Pancreas (tissue), 10 donors: ENCODE results near the gene SLC9A5. TPM values are rescaled to one million over a fixed set of nuclear protein-coding genes. Genes with fewer than 3 reads are reported as not detected.

Source experiments
- ATAC-seq, 4 donors: fragments of 200-7000 bp; cut with Tn5 transposase; one replicate each; pipeline versions ENCODE4 v1.8.0 to v1.9.1; 2020; ENCODE audit warnings: mild to moderate bottlenecking in 4 of 4, moderate library complexity in 4 of 4
- DNase-seq, 6 donors: peaks; one replicate each; pipeline ENCODE4 v3.0.0-alpha.2; 2020
- FAIRE-seq: peaks from 2 replicates; lab custom pipeline; 2012; peaks lifted over from hg19 to GRCh38; lab: Jason Lieb, UNC
- H3K27ac ChIP-seq, 4 donors: fragments of 200-600 bp; sonication (generic); 1 replicate in 3 of 4; 2 replicates in 1 of 4; pipeline versions ENCODE4 v1.5.0 to v1.8.0; 2020
- H3K27me3 ChIP-seq, 4 donors: fragments of 200-600 bp; one replicate each; pipeline ENCODE4 v1.8.0; 2021
- H3K36me3 ChIP-seq, 3 donors: fragments of 200-600 bp; sonication (generic) in 1 of 3; one replicate each; pipeline versions ENCODE4 v1.5.0 to v1.8.0; 2020 to 2021
- H3K4me1 ChIP-seq, 3 donors: fragments of 200-600 bp; one replicate each; pipeline ENCODE4 v1.8.0; 2021
- H3K4me3 ChIP-seq, 4 donors: fragments of 200-600 bp; sonication (generic) in 2 of 4; one replicate each; pipeline versions ENCODE4 v1.5.0 to v1.8.0; 2020 to 2021
- H3K9me3 ChIP-seq, 4 donors: fragments of 200-600 bp; one replicate each; pipeline ENCODE4 v1.8.0; 2021
- CTCF ChIP-seq, 4 donors: fragments of 200-600 bp; sonication (generic) in 3 of 4; IDR thresholded peaks; one replicate each; pipeline versions ENCODE4 v1.5.0 to v1.8.0; 2021; ENCODE audit warnings: antibody characterized with exemption in 4 of 4
- WGBS, 2 donors: extraction: QIAGEN DNeasy Blood & Tissue Kit; methylation state at CpG; one replicate each; pipeline ENCODE4 v1.1.7; 2013; 5-methylcytosine and 5-hydroxymethylcytosine counted together
- intact Hi-C, 3 donors: fragments of 100-400 bp; cut with DNase I; formaldehyde crosslinking; loops; one replicate each; pipeline versions ENCODE4 v1.11.1 to v1.14.2; 2022
- polyA plus RNA-seq, 2 donors: library from polyadenylated mRNA; stranded (reverse); fragments of 200-250 nt; gene quantifications; one replicate each; pipeline ENCODE4 v1.2.3, GENCODE V29; 2013
- total RNA-seq, 6 donors: library from RNA; stranded (reverse); fragmentation: NEBNext Ultra II Directional in 4 of 6; extraction: Animal tissue kit (Norgen Biotek cat#: 25700) in 4 of 6; gene quantifications; one replicate each; pipeline versions ENCODE4 v1.2.1 to v1.2.4, GENCODE V29; 2021 to 2023
- donor health status: healthy with polysubstance abuse.
- donor health status: DM: no; HTN: no; CAD: no; lungs with moderate emphysema.
- donor health status: DM: no; HTN: no; CAD: no.
- donor health status: control.
- donor health status: control.
- donor health status: Bipolar disorder and iron deficiency.
- donor health status: DM: yes; HTN: yes; CAD: no.
- donor health status: DM: no; HTN: no; CAD: no.
- donor health status: DM: no; HTN: no; CAD: no.
- donor health status: DM: yes; HTN: yes; CAD: no.

Gene SLC9A5
- total and polyA plus RNA-seq, 8 donors: 0.22 to 1.5 (median 0.56) TPM

- H3K4me1 ChIP-seq: peaks cover 0 to 24% (median 3%) of the 10 kb centered on the region in 3 donors
- 76 to 87% methylated on average over 4 of the region's 4 CpGs for WGBS, 2 donors
- TF ChIP-seq CTCF (IDR thresholded peaks at IDR 0.05): no peak
- ATAC-seq: no peak
- H3K9me3 ChIP-seq: no peaks in the 10 kb centered on the region
- H3K27me3 ChIP-seq: no peaks in the 10 kb centered on the region
- H3K27ac ChIP-seq: peak overlapping the region in 1 of 4 donors; percentile 72
- peaks cover 0 to 16% (median 6%) of the 10 kb centered on the region in 3 donors for H3K36me3 ChIP-seq
- no peak for FAIRE-seq
- intact Hi-C loops: no loop called here
- peak in 2 of 6 donors; percentile 14 to 35 for DNase-seq
- no peak overlapping the region for H3K4me3 ChIP-seq
Observed at GRCh38 chr16:67242138-67242730, 6.5 kb upstream of the SLC9A5 start.

GRCh38 chr16:67243481-67243880 is 5.3 kb upstream of the SLC9A5 start:
- Histone ChIP-seq H3K4me1 (peaks cover 0 to 30% (median 10%) of the 10 kb centered on the region in 3 donors), H3K27ac (peak overlapping the region in 2 of 4 donors; percentile 16 to 70)

GRCh38 chr16:67244387-67245185 is 4.2 kb upstream of the SLC9A5 start:
- ATAC-seq (no peak), FAIRE-seq (no peak), DNase-seq (peak in 4 of 6 donors; percentile 38 to 65 (median 52))
- H3K27me3 ChIP-seq: no peaks in the 10 kb centered on the region
- no peaks in the 10 kb centered on the region for H3K9me3 ChIP-seq
- peak overlapping the region in 1 of 4 donors; percentile 1 for H3K4me3 ChIP-seq
- no peaks in the 10 kb centered on the region for H3K36me3 ChIP-seq
- WGBS, 2 donors: 55 to 76% methylated on average over 5 of the region's 5 CpGs
- H3K4me1 ChIP-seq: peaks cover 0 to 30% (median 11%) of the 10 kb centered on the region in 3 donors
- peak overlapping the region in 3 of 4 donors; percentile 16 to 82 (median 70) for H3K27ac ChIP-seq
- intact Hi-C loops: no loop called here
- no peak for TF ChIP-seq CTCF (IDR thresholded peaks at IDR 0.05)

More at GRCh38 chr16:67243481-67243880, 5.3 kb upstream of the SLC9A5 start:
- no peak for TF ChIP-seq CTCF (IDR thresholded peaks at IDR 0.05)
- FAIRE-seq (no peak), ATAC-seq (no peak), DNase-seq (peak in 2 of 6 donors; percentile 24 to 27)
- intact Hi-C loops: no loop called here
- Histone ChIP-seq H3K9me3 (no peaks in the 10 kb centered on the region), H3K36me3 (peaks cover 0 to 3% (median 0%) of the 10 kb centered on the region in 3 donors), H3K27me3 (no peaks in the 10 kb centered on the region), H3K4me3 (no peak overlapping the region)
- 84 to 89% methylated on average over 4 of the region's 4 CpGs for WGBS, 2 donors

- H3K27ac ChIP-seq: peak overlapping the region in 2 of 4 donors; percentile 82 to 90
- intact Hi-C loops: no loop called here
- H3K4me1 ChIP-seq: peaks cover 0 to 30% (median 11%) of the 10 kb centered on the region in 3 donors
- TF ChIP-seq CTCF (IDR thresholded peaks at IDR 0.05): no peak
- FAIRE-seq (no peak), DNase-seq (peak in 1 of 6 donors; percentile 17), ATAC-seq (no peak)
- no peaks in the 10 kb centered on the region for H3K9me3 ChIP-seq
- H3K36me3 ChIP-seq: no peaks in the 10 kb centered on the region
- no peaks in the 10 kb centered on the region for H3K27me3 ChIP-seq
- WGBS, 2 donors: 82 to 88% methylated on average over 4 of the region's 4 CpGs
- H3K4me3 ChIP-seq: peak overlapping the region in 1 of 4 donors; percentile 97
Observed at GRCh38 chr16:67245186-67245585, 3.6 kb upstream of the SLC9A5 start.
